ENCODE measurements around the gene LNX2.

LNX2 gene

DNA sequence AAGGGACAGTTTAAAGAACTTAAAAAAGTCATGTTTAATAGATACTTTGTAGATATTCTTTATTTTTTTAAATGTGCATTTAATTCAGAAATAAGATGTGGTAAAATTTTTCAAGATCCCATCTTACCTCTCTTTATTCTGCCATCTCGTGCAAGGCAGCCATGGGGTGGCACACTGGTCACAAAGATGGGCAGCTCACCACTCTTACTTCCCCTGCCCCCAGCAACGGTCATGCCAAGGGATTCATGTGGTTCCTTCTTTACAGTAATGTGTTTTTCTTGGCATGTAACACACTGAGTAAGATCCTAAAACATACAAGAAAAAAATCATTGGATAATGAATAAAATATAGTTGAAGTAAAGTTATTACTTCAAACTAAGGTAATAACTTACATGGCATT, 64.2 kb downstream of the LNX2 start:
- peak; percentile 81 for DNase-seq

DNA sequence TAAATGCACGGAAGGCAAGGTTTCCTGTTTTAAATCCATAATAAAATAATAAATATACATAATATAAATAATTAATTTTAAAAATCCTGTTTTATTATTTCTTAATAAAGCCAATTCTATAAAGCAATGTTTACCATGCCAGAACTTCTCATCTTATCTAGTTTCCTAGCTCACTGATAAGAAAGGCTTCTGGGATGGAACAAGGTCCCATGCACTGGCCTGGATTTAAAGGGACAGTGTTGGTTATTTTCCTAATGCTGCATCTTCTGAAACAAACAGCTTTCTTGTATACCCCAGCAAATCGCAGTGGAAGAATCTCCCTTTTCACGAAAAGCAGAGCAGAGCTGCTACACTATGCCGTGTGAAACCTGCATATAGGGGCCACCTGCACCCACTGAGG, 68.8 kb downstream of the LNX2 start:
- no peak for DNase-seq

DNA sequence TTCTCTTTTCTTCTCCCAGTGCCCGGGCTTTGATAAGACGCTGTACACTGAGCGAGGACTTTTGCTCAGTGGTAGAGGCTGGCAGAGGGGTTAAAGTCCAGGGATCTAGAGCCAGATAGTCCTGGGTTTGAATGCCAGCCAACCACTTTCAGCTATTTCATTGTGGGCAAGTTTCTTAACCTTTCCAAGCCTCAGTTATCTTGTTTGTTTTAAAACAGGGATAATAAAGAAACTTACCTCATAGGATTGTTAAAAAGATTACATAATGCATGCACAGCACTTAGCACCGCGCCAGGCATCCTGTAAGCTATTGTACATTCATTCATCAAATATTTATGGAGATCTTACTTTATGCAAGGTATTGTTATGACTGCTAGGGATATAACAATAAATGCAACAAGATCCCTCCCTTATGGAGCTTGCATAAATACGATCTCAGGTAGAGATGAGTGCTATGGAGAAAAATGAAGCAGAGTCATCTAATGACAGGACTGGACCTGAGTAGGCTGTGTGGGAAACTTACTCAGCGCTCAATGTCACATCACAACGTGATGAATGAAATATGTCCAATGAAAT, 70.8 kb downstream of the LNX2 start:
- DNase-seq: no peak

DNA sequence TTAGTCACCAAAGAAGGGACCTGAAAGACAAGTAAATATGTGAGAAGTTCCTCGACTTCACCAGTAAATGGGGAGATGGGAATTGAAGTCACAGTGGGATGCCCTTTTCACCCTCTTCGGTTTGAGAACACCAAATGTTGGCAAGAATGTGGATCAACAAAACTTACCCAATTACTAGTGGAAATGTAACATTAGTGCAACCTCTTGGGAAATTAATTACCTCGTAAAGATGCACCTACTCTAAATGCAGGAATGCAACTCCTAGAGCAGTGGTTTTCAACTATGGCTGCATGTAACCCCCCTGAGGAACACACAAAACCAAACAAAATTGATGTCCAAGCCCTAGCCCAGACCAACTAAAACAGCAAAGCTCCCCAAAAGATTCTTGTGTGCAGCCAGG, 78.1 kb downstream of the LNX2 start:
- no peak for DNase-seq

DNA sequence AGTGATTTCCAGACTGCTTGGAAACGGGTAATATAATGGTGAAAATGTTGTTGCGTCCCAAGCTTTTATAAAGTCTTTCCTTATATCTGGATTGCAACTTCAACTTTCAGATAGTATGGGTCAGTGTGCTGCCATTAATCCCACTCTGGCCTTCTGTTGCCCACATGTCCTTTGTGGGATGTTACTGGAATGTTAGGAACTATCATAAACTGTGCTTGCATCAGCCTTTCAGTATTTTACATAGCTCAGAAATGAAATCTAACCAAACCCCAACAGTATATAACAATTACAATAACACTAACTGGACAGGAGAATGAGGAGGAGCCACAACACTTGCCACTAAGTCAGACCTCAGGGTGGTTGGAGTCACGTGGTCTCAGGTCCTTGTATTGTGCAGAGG, 78.9 kb downstream of the LNX2 start:
- DNase-seq: peak; percentile 2

DNA sequence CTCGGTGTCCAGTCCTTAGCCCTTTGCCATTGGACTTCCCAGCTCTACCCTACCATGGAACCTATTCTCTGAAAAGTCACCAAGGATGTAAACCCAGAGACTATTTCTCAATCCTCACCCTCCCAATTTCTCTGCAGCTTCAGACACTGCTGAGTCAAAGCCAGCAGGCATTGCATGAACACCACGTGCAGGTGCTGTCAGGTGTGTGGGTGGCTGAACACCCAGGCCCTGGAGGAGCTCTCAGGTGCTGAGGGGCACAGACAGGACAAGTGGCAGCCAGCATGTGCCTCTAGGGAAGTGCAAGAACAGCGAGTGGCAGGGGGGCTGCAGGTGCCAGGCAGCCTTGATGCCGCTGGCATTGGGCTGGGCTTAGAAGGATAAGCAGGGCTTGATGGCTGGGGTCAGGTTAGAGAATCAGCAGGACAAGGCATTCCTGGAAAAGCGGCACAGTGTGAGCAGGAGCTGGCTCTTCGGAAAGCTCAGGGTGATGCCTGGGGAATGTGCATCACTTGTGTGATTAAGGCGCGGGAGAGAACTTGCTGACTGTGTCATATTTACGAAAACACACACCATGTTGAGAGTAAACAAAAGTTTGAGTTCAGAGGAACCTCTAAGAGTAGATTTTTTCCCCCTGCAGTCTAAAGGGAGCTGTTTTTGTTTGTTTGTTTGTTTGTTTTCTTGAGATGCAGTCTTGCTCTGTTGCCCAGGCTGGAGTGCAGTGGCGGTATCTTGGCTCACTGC, 83.8 kb downstream of the LNX2 start:
- DNase-seq: no peak

DNA sequence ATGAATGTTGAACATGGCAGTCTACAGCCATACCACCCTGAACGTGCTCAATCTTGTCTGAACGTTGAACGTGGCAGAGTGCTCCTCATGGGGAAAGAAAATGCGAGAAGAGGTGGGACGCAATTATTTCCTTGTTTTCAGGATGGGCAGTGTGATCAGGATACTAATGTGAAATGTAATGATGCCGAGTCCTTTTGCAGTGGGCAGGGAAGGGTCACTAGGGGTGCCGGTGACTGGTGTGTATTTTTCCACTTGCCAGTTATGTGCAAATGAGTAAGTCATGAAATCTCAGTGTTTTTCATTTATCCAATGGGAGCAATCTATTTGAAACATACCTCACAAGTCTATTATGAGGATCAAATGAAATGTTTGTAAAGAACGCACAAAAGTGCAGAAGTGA, 84.8 kb downstream of the LNX2 start:
- no peak for DNase-seq

DNA sequence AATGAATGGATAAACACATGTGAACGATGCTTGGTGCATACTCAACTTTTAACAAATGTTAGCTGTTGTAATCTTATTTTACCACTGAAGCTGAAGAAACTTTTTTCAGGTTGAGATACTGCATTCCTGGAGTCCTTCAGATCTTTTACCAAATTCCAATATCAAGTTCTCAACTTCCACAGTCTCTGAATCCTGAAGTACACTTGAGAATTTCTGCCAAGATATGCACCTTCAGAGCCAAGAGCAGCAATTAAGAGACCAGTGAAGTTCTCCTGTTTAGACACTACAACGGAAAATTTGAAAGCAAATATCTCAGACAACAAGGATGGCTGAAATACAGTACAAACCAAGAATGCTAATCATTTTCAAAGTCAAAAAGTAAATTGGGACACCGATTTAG, 85.3 kb downstream of the LNX2 start:
- DNase-seq: no peak

DNA sequence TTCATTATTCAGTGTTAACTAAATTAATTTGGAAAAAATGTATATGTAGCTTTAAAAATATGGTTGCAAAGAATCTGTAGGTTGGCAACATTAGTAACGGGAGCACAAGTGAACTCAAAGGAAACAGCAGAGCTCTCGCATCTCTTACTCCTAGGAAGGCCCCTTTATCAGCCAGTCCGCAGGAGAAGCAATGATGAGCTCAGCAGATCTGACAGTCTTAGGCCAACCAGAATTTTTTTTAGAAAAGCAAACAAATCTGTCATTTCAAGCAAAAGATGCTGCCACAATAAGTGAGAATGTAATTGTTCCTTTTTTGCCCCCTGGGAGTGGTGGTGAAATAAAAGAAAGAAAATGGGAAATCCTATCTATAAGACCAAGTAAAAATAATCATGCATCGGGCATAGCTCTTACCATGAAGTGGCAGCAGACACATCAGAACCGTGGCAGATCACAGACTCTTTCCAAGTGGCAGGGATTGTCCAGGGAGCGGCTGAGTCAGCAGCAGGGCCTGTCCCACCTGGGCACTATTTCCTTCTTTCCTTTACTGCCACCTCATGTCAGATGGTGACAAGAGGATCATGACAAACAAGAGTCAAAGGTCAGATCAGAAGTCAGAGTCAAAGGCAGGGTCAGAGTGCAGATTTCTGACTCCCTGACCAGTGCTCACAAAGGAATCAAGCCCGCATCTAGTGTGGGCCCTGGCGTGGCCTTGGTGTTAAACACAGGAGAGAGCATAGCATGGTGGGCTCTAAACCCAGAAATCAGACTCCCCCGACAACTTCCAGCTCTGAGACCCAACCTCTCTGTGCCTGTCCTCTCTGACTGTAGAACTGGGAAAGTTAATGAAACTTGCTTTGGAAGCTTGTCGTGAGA, 86.0 kb downstream of the LNX2 start:
- DNase-seq: no peak

DNA sequence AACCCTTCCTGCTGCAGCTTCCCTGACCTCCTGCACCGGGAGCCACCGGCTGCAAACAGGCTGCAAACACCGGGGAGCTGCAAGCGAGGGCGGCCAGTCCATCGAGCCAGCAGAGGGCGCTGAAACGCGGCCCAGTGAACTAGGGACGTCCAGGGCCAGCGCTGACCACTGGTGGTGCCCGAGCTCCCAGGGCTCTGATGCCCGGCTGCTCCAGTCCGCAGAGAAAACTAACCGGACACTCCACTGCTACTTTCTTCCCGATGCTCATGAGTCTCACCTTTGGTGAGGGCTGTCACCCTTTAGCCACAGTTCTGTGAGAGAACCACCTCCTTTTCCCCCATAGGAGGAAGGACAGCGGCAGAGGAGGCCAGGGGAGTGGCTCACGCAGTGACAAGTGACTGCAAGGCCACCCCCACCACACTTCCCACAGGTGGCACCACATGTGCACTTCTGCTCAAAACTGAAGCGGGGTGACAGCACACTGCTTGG, 87.1 kb downstream of the LNX2 start:
- peak; percentile 61 for DNase-seq

DNA sequence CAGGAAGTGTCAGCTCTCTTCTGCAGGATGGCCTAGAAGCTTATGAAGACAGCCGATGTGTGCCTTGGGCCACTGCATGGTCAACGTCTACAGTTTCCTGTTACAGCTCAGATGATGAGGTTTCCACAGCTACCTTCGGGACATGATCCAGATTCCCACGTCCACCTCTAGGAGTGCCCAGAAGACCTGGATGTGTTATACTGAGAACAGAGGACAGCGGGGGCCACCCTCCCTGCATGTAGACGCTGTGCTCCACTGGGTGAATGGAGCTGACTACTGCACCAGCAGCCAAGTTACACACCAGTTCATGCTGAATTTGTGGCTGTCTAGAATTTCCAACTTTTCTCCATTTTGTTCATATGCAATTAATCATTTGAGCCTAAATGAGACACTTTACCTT, 91.4 kb downstream of the LNX2 start:
- DNase-seq: no peak

DNA sequence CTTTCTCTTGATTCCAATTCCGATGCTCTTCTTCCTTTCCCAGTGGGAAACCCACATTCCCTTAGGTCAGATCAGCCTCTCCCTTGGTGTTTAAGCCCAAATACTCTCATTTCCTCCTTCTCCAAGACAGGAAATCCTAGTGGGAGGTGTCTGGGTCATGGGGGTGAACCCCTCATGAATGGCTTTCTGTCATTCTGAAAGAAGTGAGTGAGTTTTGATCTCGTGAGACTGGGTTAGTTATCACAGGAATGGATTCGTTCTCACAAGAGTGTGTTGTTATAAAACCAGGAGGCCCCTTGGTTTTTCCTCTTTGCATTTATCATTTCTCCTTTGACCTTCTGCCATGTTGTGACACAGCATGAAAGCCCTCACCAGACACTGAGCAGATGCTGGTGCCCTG, 93.8 kb downstream of the LNX2 start:
- no peak for DNase-seq

DNA sequence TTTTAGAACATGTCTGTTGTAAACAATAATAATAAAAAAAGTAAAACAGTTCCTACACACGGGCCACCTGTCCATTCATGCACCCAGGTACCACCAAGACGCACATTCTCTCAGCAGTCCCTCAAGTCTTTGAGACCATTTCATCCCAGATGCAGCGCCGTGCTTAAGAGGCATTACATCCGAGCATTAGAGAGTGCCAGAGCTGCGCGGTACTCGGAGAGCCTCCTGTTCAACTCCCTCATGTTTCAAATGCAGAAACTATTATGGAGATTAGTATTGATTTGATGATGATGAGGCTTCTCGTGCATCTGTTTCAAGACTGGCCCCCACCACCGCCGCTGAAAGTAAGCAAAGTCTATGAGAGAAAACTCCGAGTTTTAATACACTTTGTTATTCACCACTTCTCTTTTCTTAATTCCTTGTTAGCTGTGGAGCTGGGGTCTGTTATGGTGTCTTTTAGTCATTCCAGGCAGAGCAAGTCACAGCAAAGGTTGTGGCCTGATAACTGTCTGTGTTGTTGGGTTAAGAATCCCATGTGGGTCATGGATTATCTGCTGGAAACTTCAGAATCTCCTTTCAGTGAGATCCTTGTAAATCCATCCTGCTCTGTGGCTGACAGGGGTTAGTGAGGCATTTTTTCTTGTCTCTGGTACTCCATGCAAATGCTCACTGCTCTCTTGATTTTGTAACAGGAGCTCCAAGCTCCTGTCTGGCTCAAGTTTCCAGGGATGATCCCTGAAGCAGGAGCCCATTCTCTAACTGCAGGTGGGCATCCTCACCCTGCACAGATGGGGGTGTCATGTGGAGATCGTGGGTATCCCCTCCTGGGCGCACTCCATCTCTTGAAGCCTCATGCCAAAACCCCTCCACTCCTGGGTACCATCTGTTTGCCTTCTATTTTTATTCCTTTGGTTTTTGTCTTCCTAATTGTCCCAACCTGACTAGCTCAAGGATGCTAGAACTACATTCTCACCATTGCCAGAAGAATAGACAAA, 95.1 kb downstream of the LNX2 start:
- no peak for DNase-seq

DNA sequence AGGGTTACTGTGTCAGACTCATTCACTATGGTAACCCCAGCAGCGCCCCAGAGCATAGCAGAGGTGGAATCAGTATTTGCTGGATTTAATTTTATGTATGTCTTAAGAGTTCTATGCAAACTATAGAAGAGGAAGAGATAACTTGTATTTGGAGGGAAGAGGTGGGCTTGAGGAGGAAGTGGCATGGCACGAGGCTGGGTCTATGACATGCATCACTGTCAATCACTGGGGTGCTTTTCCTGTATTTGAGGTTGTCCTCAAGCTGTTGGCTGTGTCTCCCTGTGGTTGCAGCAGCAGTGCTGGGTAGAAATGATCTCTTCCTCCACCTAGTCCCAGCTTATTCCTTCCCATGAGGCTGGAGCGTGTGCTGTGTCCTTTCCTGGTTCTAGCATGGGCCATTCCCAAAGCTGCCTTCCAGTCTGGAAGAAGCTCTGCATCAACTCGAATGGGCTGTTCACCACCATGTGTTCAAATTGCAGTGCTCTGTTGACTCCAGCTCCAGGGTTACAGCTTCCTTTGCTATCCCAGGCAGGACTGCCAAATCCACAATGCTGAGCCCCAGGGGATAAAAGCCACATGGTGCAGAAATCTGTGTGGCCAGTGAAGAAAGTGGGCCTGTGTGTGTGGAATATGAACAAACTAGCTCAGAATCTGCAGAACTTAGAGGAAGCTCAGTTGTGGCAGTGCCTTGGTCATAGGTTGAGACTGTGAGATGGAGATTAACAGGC, 96.8 kb downstream of the LNX2 start:
- DNase-seq: no peak

DNA sequence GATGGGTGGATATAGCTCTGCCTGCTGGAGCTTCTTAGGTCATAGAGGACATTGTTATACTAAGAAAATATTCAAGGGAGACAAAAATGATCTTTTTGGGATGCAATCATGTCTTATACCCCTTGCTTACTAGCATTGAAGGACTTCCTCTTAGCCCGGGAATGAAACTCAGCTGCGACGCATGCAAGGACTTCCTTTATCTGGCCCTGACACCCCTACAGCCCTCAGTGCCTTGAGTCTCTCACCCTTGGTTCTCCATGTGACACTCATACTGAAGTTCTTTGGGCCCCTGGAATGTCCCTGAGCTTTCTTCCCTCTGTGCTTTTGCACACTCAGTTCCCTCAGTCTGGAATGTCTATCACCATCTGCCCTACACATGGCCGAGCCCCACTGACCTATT, 97.5 kb downstream of the LNX2 start:
- DNase-seq: no peak

DNA sequence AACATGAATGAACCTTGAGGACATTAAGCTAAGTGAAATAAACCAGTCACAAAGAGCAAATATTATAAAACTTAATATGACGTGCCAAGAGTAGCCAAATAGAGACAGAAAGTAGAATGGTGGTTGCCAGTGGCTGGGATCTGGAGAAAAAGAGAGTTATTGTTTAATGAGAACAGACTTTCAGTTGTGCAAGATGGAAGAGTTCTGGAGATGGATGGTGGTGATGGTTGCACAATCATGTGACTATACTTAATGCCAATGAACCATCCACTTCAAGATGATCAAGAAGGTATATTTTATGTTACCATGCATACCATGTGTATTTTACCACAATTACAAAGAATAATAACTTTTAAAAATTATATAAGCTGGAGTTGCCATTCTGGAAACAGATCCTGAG, 104.2 kb downstream of the LNX2 start:
- no peak for DNase-seq

DNA sequence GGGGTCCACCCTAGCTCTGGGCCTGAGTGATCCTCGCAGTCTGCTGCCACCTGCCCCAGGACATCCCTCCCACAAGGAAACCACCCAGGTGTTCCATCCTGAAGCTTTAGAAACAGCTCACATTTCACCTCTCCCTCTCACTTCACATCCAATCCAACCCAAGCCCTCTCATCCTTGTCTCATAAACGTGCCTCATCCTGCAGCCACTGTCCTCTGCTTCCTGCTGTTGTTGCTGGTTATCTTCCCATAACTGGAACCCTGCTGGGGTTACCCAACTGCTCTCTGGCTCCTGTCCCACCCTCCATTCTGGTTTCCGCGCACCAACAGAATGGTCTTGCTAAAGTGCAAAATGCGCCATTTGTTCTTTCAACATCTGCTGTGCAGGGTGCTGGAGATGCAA, 110.2 kb downstream of the LNX2 start:
- no peak for DNase-seq

DNA sequence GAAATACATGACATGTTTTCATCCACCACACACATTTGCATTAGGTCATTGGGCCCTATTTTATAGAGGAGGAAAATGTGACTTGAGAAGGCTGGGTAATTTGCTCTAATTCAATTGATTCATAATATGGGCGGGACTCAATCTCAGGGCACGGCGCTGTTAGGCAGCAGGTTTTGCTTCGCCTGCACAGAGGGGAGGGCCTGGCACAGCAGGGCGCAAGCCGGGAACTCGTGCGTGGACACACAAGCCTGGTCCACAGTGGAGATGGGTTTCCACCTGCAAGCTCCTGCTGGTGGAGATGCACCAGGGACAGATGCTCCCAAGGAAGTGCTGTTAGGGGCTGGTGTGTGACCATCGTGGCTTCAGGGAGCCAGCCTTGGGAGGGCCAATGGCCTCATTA, 111.5 kb downstream of the LNX2 start:
- DNase-seq: no peak

DNA sequence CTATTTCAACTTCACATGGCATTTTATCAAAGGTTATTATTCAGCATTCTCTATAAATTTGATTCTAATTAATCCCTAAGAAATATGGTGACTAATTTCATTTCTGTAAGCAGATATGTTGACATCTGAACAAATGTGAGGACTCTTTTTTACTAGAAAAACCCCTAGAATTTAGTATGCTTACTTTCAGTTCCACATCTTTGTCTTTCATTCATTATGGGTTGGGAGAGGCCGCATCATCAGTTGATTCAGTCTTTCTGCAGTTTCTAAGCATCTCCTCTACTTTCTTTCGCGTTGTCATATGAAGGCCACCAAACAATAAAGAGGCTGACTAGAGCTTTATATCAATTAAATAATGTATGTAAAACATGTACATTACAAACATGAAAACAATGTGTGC, 114.5 kb downstream of the LNX2 start:
- no peak for DNase-seq

DNA sequence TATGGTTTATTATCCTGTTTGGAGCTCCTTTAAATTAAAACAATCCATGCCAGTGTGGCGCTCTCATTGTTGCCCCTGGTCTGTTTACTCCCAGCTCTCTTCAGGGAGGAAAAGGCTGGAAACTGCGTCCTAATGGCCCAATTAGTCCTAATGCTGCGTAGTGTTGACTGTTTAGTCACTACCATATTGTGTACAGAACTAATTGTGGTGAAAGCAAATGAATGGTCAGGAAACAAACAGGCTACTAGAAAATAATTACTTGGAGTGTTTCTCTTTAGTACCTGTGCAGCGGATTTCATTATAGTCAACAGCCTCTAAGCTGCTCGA, 115.5 kb downstream of the LNX2 start:
- no peak for DNase-seq

DNA sequence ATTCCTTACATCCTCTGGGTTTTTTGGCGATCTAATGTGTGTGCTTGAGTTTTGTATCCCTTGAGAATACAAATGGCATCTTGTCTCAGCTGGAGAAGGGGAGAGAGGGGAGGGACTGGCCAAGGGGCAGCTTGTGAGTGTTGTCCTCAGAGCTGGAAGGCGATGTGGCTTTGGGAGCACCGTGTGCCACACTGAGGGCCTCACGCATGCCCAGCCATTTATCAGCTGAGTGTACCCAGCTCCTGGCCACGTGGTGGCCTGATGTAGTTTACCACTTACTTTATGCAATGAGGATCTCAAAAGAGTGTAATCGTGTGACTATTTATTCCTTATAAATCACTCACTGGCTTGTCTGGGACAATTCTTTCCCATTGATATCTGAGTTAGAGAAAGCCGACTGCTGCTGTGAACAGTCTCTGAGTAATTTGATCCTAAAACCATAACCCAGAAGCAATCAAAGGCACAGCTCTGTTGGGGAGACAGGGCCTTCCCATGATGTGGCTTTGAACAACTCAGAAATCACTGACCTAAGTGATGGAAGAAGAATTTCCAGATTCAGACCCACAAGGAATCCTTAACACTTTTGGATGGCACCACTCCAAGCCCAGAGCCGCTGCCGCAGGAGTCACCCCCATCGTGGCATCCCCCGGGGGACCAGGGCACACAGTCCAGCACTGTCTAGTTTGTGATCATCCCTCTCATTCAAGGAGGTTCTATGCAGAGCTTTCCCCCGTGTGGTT, 116.0 kb downstream of the LNX2 start:
- no peak for DNase-seq

Data from fibroblast of skin of back (primary cell).